HFF-Myc (cell line): Measurements from ENCODE around the gene CTSC.

Experiments
- DNase-seq: peaks from one replicate; pipeline ENCODE4 v3.0.0-alpha.2; 2011; ENCODE audit warnings: low read depth; ENCODE audit errors: extremely low read depth
- H3K4me3 ChIP-seq: replicated peaks from 2 replicates; pipeline ENCODE4 v1.5.1; 2011; ENCODE audit warnings: low read depth, mild to moderate bottlenecking, control low read depth, low read length
- CTCF ChIP-seq: IDR thresholded peaks from 2 replicates; pipeline ENCODE4 v1.5.1; 2012; ENCODE audit warnings: mild to moderate bottlenecking, low read depth, low read length, control low read depth; ENCODE audit errors: missing control alignments

Gene CTSC

GRCh38 chr11:88310246-88310645 lies 27.3 kb downstream of the CTSC start:
- H3K4me3 ChIP-seq = no peak overlapping the region
- TF ChIP-seq CTCF = no peak

GRCh38 chr11:88308576-88308975 lies 29.0 kb downstream of the CTSC start:
- no peak for TF ChIP-seq CTCF
- no peak overlapping the region for H3K4me3 ChIP-seq
- DNase-seq = no peak

More at GRCh38 chr11:88310246-88310645, 27.3 kb downstream of the CTSC start:
- no peak for DNase-seq

GRCh38 chr11:88307749-88308425 lies 29.6 kb downstream of the CTSC start:
- H3K4me3 ChIP-seq = no peak overlapping the region
- DNase-seq = no peak
- TF ChIP-seq CTCF = no peak

DNA sequence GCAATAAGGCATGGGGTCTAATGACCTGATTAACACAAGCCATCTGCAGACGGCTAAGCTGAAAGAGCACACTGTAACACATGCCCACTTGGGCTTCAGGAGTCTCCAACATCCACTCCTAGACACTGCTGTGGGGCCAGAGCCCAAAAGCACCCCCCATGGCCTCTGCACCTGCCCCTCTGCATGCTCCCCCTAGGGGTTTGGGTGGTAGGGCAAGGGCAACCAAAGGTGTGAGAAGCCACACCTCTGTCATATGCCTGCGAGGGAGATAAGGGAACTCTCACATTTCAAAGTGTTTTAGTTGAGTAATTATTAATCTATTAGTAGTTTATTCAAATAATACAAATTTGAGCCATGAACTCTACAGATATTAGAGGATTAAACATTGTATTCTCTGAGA lies 30.8 kb downstream of the CTSC start:
- no peak overlapping the region for H3K4me3 ChIP-seq
- DNase-seq = no peak
- TF ChIP-seq CTCF = no peak

- DNase-seq = no peak
- TF ChIP-seq CTCF = no peak
- no peak overlapping the region for H3K4me3 ChIP-seq
Observed at GRCh38 chr11:88305430-88305829, 32.1 kb downstream of the CTSC start.

DNA sequence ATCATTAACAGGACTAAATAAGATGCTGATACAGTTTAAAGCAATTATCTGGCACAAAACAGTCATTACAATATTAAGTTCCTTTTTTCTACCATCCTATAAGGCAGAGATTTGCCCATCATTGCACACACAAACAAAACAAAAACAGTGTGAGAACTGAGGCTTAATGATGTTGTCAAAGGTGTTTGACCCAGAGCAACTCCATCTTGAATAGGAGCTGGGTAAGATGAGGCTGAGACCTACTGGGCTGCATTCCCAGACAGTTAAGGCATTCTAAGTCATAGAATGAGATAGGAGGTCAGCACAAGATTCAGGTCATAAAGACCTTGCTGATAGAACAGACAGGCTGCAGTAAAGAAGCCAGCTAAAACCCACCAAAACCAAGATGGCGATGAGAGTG lies 33.2 kb downstream of the CTSC start:
- H3K4me3 ChIP-seq = no peak overlapping the region
- no peak for DNase-seq
- TF ChIP-seq CTCF = no peak

- no peak for TF ChIP-seq CTCF
- no peak for DNase-seq
- no peak overlapping the region for H3K4me3 ChIP-seq
Observed at GRCh38 chr11:88303037-88303436, 34.5 kb downstream of the CTSC start.
